ENCODE data around the gene HACD1.

GRCh38 chr10:17547060-17547459 lies 70.1 kb downstream of the HACD1 start:
- TF ChIP-seq CTCF (IDR thresholded peaks at IDR 0.05) (no peak), POLR2A (IDR thresholded peaks at IDR 0.05) (no peak)

Data from uterus (tissue), 2 donors.